GM21390 (cell line): ENCODE results near the gene LYRM1.
"Not testable (repeated sequence)": the region's sequence is repeated elsewhere in the genome, so short reads cannot be mapped to it uniquely, and the experiment has no call there.

Experiments
- ATAC-seq: cut with Tn5 transposase; IDR thresholded peaks from one replicate; pipeline ENCODE4 v1.9.1; 2021; ENCODE audit not compliant: unreplicated experiment

The LYRM1 gene

DNA sequence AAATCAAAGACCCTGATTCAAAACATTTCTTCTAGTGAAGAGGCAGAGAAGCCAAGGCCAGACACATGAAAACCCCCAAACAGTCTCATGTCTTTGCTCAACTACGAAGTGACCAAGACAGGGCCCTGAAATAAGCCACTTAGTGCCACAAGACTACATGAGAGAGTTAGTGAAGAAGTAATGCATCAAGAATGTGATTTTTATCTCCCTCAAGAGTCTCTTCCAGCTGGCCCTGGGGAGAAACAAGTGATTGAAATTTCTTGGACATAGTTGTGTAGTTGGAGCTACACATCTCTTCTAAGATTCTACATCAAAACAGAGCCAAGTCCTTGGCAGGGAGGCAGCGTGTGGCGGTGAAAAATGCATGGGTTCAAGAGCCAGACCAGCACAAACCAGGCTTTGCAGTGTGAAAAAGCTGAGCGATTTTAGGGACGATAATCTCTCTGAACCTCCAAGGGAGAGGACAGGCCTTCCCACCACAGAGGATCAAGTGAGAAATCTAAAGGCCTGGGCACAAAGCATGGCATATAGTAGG, 30.6 kb downstream of the LYRM1 start:
- ATAC-seq = no peak

DNA sequence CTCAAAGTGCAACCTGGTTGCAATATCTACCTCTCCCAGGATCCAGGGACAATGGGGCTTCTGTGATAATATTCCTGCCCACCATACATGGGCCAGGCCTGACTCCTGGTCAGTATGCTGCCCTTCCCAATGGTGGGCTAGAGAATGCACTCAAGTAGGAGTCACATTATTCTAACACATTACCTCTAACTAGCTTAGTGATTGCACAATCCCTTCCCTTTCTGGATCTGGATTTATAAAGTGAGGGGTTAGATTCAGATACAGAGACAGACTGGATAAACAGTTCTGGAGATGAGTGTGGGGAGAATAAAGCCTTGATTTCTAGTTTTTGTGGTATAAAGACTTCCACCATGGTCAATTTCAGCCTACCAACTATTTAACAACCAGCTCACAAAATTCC, 33.0 kb downstream of the LYRM1 start:
- ATAC-seq = no peak

GRCh38 chr16:20937736-20938135, 37.2 kb downstream of the LYRM1 start:
- no peak for ATAC-seq

GRCh38 chr16:20938426-20938825, 37.9 kb downstream of the LYRM1 start:
- ATAC-seq = no peak

GRCh38 chr16:20939611-20940010, 39.0 kb downstream of the LYRM1 start:
- ATAC-seq = no peak

DNA sequence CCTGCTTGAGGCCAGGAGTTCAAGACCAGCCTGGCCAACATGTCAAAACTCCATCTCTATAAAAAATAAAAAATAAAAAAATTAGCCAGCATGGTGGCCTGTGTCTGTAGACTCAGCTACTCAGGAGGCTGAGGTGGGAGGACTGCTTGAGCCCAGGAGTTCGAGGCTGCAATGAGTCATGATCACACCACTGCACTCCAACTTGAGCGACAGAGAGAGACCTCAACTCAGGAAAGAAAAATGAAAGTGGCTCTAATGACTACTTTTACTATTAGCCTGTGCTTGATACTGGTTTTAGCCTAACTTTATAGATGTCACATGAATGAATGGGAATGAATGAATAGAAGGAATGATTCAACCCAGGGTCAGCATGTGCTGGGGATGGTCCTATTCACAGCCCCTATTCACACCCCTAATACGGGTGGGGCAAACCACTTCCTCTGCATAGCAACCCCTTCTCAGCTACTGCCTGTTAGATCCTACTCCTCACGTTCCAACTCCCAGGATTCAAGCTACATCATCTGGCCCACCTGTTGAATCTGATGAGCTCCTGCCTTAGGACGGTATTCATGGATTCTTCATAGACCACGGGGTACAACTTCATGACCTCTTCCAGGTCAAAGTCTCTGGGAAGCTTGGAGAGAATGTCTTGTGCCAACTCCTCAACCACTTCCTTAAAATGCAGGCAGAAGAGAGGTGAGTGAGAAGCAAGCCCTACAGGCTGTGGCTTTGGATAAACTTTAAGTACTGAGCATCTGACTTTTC, 40.5 kb downstream of the LYRM1 start:
- ATAC-seq = no peak

GRCh38 chr16:20941636-20941926, 41.0 kb downstream of the LYRM1 start:
- ATAC-seq = no peak

GRCh38 chr16:20942256-20942655, 41.7 kb downstream of the LYRM1 start:
- no peak for ATAC-seq

GRCh38 chr16:20944861-20945574, 44.4 kb downstream of the LYRM1 start:
- ATAC-seq = no peak

GRCh38 chr16:20945575-20945875, 45.0 kb downstream of the LYRM1 start:
- ATAC-seq = not testable (repeated sequence)

GRCh38 chr16:20946015-20946629, 45.6 kb downstream of the LYRM1 start:
- no peak for ATAC-seq

GRCh38 chr16:20948444-20948843, 47.9 kb downstream of the LYRM1 start:
- ATAC-seq = no peak

GRCh38 chr16:20949660-20950059, 49.1 kb downstream of the LYRM1 start:
- ATAC-seq = no peak

GRCh38 chr16:20950294-20950693, 49.7 kb downstream of the LYRM1 start:
- no peak for ATAC-seq

DNA sequence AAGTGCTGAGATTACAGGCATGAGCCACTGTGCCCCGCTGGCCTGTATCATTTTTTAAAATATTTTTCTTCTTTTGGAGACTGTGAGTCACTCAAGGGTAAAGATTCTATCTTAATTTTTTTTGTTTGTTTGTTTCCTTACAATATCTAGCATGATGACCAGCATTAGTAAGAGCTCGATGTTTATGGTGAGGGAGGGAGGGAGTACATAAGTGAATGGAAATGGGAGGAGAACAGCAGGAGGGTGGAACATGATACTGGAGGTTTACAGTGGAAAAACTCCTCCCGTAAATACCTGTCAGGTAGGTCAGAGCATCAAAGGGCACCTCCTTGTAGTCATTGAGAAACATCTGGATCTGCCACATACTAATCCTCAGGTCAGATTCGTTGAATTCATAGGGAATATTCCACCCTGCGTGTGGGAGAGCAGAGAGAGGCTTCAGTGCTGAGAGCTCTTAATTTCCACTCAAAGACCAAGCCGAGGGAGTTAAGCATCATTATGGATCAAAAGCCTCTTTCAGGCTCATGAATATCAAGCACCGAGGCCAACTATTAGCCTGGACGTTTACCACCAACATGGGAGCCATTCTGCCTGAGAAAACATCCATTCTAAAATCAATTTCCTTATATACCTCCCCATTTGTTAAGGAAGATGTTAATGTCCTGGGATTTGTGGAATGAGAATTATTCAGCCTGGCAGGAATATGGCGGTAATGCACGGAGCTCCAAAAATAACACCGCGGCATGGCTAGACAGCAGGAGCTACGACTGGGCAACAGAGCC, 51.8 kb downstream of the LYRM1 start:
- ATAC-seq = no peak

GRCh38 chr16:20954574-20954973, 54.0 kb downstream of the LYRM1 start:
- ATAC-seq = no peak

- no peak for ATAC-seq
These were observed 55.7 kb downstream of the LYRM1 start for GRCh38 chr16:20956319-20956718.

- no peak for ATAC-seq
These were observed 56.6 kb downstream of the LYRM1 start for GRCh38 chr16:20957153-20957552.

GRCh38 chr16:20960899-20961298, 60.3 kb downstream of the LYRM1 start:
- no peak for ATAC-seq

- no peak for ATAC-seq
These were observed 68.2 kb downstream of the LYRM1 start for GRCh38 chr16:20968765-20969164.

DNA sequence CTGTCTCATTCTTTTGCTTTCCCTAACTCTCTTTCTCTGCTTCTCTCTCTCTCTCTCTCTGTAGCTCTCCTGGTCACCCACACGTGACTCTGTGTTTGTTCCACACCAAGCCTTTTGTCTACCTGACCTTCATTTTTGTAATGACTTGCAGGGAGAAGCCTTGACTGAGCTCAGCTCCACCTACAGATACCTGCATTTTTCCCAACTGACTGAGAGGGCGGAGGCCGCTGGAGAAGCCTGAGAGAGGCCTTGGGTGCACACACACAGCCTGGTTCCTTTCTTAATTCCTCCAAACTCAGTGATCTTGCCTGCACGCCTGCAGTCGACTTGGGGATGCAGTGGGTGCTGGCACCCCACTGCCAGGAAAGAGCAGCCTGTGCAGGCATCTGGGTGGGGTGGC, 68.8 kb downstream of the LYRM1 start:
- no peak for ATAC-seq
